Gastroesophageal sphincter (tissue), 4 donors: ENCODE results near the gene BTBD18. TPM values are rescaled to one million over a fixed set of nuclear protein-coding genes. Genes with fewer than 3 reads are reported as not detected.
A peak's percentile ranks its signal among the peaks of the same experiment; 100 is the strongest.

Source experiments
- ATAC-seq: fragments of 150-250 bp; one replicate; pipeline ENCODE4 v1.9.1; 2016; ENCODE audit warnings: mild to moderate bottlenecking, moderate library complexity
- H3K27ac ChIP-seq, 4 donors: fragments of 200-600 bp; sonication (generic) in 3 of 4; 1 replicate in 3 of 4; 2 replicates in 1 of 4; pipeline ENCODE4 v1.5.1; 2016 to 2019
- H3K27me3 ChIP-seq: fragments of 200-600 bp; sonication (generic); one replicate; pipeline ENCODE4 v1.5.1; 2019
- H3K36me3 ChIP-seq, 2 donors: fragments of 200-600 bp; sonication (generic); one replicate each; pipeline ENCODE4 v1.5.1; 2019; ENCODE audit warnings: control low read depth in 1 of 2
- H3K4me1 ChIP-seq, 3 donors: fragments of 200-600 bp; sonication (generic); 1 replicate in 2 of 3; 2 replicates in 1 of 3; pipeline ENCODE4 v1.5.1; 2016 to 2019; ENCODE audit warnings: control low read depth in 2 of 3
- H3K4me3 ChIP-seq, 2 donors: fragments of 200-600 bp; sonication (generic); one replicate each; pipeline ENCODE4 v1.5.1; 2019; ENCODE audit warnings: mild to moderate bottlenecking in 1 of 2, moderate library complexity in 1 of 2
- H3K9me3 ChIP-seq, 3 donors: fragments of 200-600 bp; sonication (generic); one replicate each; pipeline ENCODE4 v1.5.1; 2017 to 2019; ENCODE audit warnings: control low read depth in 2 of 3
- EP300 ChIP-seq: sonication (generic); formaldehyde crosslinking; IDR thresholded peaks from one replicate; pipeline ENCODE4 v1.6.1; 2017; ENCODE audit warnings: antibody characterized with exemption, mild to moderate bottlenecking
- POLR2A ChIP-seq, 2 donors: fragments of 450-650 bp; IDR thresholded peaks; one replicate each; pipeline ENCODE4 v1.6.1; 2017; ENCODE audit warnings: antibody characterized with exemption in 2 of 2, mild to moderate bottlenecking in 2 of 2, moderate library complexity in 1 of 2
- POLR2AphosphoS5 ChIP-seq: sonication (generic); formaldehyde crosslinking; IDR thresholded peaks from one replicate; pipeline ENCODE4 v1.6.1; 2017; ENCODE audit warnings: antibody characterized with exemption
- WGBS, 2 donors: methylation state at CpG; one replicate each; pipeline ENCODE4 v1.1.5; 2018; ENCODE audit warnings: low coverage in 1 of 2; 5-methylcytosine and 5-hydroxymethylcytosine counted together
- total RNA-seq, 4 donors: library from RNA; depleted of rRNA; stranded (reverse); fragments of >200 nt; gene quantifications; one replicate each; pipeline ENCODE4 v1.1.0, GENCODE V29; 2016
- TF ChIP-seq, protein P1 (sequence below), 4 experiments: fragments of 200-600 bp in 2 of 4; fragments of 450-650 bp in 2 of 4; sonication (generic) in 1 of 4; IDR thresholded peaks; one replicate each; pipeline ENCODE4 v1.5.1; 2017 to 2019; ENCODE audit warnings: antibody characterized with exemption in 4 of 4, mild to moderate bottlenecking in 2 of 4, moderate library complexity in 2 of 4

BTBD18 gene
- total RNA-seq, 4 donors from 2014 or later = not detected

DNA sequence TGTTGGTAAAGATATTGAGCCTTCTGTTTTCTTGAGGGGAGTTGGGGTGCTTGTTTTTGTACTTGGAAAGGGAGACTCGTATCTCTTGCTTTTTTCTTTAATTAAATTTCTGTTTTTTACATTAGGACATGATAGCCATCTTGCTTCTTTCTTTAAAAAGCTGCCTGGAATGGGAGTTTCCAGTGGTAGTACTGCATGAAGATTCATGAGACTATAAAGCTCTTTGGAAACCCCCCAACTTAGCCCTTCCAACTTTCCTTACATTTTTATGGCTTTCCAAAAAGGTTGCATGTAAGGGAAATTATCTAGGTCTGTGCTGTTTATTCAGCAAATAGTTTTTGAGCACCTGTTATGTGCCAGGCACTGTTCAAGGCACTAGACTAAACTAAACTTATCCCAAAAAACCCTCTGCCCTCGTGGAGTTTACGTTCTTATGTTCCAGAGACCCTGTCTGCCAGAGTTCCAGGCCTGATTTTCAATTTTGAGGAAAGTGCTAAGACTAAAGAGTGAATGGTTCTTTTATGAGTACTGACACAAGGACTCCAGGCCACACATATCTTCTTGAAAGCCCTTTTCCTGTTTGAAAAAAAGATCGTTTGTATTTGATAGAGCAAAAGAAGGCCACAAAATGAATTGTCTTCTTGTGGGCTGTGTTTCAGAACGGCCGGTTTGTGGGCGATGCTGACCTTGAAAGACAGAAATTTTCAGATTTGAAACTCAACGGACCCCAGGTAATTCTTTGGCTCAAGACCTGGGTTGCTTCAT lies 41.9 kb upstream of the BTBD18 start:
- H3K9me3 ChIP-seq = no peaks in the 10 kb centered on the region
- peaks cover 4 to 52% of the 10 kb centered on the region in 2 donors for H3K36me3 ChIP-seq
- no peaks in the 10 kb centered on the region for H3K27me3 ChIP-seq
- no peak overlapping the region for H3K4me3 ChIP-seq
- ATAC-seq = no peak
- peak overlapping the region in 3 of 4 donors; percentile 44 to 60 (median 57) for H3K27ac ChIP-seq
- 43 to 53% methylated on average over 7 to 8 of the region's 8 CpGs for WGBS, 2 donors
- TF ChIP-seq, protein P1, sequence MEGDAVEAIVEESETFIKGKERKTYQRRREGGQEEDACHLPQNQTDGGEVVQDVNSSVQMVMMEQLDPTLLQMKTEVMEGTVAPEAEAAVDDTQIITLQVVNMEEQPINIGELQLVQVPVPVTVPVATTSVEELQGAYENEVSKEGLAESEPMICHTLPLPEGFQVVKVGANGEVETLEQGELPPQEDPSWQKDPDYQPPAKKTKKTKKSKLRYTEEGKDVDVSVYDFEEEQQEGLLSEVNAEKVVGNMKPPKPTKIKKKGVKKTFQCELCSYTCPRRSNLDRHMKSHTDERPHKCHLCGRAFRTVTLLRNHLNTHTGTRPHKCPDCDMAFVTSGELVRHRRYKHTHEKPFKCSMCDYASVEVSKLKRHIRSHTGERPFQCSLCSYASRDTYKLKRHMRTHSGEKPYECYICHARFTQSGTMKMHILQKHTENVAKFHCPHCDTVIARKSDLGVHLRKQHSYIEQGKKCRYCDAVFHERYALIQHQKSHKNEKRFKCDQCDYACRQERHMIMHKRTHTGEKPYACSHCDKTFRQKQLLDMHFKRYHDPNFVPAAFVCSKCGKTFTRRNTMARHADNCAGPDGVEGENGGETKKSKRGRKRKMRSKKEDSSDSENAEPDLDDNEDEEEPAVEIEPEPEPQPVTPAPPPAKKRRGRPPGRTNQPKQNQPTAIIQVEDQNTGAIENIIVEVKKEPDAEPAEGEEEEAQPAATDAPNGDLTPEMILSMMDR (IDR thresholded peaks at IDR 0.05) = no peak
- no peak for TF ChIP-seq EP300
- no peak for TF ChIP-seq POLR2A (IDR thresholded peaks at IDR 0.05)
- peaks cover 0 to 80% (median 17%) of the 10 kb centered on the region in 3 donors for H3K4me1 ChIP-seq

DNA sequence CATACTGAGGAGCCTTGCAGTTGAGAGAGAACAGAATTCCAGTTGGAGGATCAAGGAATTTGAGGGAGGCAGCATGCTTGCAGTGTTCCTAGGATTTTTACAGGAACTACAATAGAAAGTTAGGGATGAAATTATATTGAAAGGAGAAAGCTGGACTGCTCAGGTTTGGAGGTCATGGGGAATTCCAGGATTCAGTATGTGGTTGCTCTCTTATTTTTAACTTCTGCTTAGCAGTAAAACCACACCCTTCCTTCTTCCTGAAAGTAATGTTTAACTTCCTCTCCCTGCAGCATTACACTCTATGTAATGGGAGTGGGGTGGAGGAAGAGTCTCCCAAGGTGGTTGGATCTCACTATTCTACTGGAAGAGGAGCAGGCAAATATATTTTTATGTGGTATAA lies 41.3 kb upstream of the BTBD18 start:
- peak overlapping the region in 3 of 4 donors; percentile 44 to 60 (median 57) for H3K27ac ChIP-seq
- ATAC-seq = peak; percentile 50
- H3K27me3 ChIP-seq = no peaks in the 10 kb centered on the region
- peaks cover 2 to 80% (median 22%) of the 10 kb centered on the region in 3 donors for H3K4me1 ChIP-seq
- TF ChIP-seq POLR2A (IDR thresholded peaks at IDR 0.05) (no peak), POLR2AphosphoS5 (no peak), EP300 (no peak)
- TF ChIP-seq, protein P1 (IDR thresholded peaks at IDR 0.05) = no peak
- H3K4me3 ChIP-seq = no peak overlapping the region
- peaks cover 4 to 45% of the 10 kb centered on the region in 2 donors for H3K36me3 ChIP-seq
- no peaks in the 10 kb centered on the region for H3K9me3 ChIP-seq

DNA sequence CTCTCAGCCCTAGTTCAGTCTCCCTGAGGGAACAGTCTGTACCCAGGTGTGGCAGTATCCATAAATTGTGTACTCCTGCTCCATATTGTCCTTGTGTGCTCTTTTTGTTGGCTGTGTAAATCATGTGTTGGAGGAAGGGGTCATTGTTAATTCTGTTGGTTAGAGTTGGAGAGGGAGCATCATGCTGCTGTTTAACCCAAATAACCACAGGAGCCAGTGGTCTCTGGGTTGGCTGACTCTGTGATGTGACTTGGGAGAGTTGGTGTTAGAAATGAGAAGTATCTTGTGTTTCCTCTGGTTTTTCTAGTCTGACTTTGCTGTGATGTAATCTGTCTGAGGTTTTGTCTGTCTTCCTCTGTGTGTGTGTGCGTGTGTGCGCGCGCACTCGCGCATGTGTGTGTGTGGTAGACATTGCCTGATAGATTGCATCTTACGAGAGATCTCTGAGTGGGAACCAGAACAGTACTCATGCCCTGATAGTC lies 40.5 kb upstream of the BTBD18 start:
- 81 to 94% methylated on average over 4 to 7 of the region's 7 CpGs for WGBS, 2 donors
- Histone ChIP-seq H3K27me3 (no peaks in the 10 kb centered on the region), H3K4me1 (peaks cover 6 to 86% (median 27%) of the 10 kb centered on the region in 3 donors), H3K4me3 (no peak overlapping the region), H3K9me3 (no peaks in the 10 kb centered on the region), H3K27ac (peak overlapping the region; percentile 6 to 60 (median 50)), H3K36me3 (peaks cover 4 to 37% of the 10 kb centered on the region in 2 donors)
- ATAC-seq = peak; percentile 58
- TF ChIP-seq EP300 = no peak
- TF ChIP-seq POLR2A (IDR thresholded peaks at IDR 0.05) = no peak
- TF ChIP-seq, protein P1 (IDR thresholded peaks at IDR 0.05) = no peak
- TF ChIP-seq POLR2AphosphoS5 = no peak

DNA sequence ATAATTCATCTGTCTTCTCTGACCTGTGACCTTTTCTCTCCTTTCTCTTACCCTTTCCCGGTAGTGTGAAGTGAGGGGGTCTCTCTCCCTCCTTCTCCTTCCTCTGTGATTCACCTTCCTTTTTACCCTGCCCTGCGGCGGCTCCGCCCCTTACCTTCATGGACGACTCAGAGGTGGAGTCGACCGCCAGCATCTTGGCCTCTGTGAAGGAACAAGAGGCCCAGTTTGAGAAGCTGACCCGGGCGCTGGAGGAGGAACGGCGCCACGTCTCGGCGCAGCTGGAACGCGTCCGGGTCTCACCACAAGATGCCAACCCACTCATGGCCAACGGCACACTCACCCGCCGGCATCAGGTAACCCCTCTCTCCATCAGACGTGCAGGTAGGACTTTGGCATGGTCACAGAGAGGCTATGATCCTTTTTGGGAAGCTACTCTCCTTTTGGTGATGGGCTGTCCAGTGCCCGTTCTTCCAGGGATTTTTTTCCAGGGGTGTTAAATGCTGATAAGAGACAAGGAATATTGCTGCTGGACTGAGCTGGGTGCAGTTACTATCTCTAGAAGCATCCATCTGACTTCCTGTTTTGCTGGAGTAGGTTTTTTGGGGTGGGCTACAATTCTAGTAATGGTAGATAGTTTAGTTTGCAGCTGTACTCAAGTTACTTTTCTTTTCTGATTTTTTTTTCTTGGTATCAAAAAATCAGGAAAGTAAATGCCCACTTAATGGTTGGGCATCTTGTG lies 39.9 kb upstream of the BTBD18 start:
- H3K36me3 ChIP-seq = peaks cover 4 to 31% of the 10 kb centered on the region in 2 donors
- H3K9me3 ChIP-seq = no peaks in the 10 kb centered on the region
- WGBS, 2 donors = 75 to 87% methylated on average over 5 of the region's 22 CpGs
- TF ChIP-seq POLR2AphosphoS5 (no peak), EP300 (no peak), POLR2A (IDR thresholded peaks at IDR 0.05) (no peak)
- TF ChIP-seq, protein P1 (IDR thresholded peaks at IDR 0.05) = no peak
- ATAC-seq = no peak
- H3K4me3 ChIP-seq = no peak overlapping the region
- peak overlapping the region in 2 of 4 donors; percentile 44 to 60 for H3K27ac ChIP-seq
- H3K27me3 ChIP-seq = no peaks in the 10 kb centered on the region
- peaks cover 11 to 92% (median 33%) of the 10 kb centered on the region in 3 donors for H3K4me1 ChIP-seq
